GM18499 (cell line): Measurements from ENCODE around the gene JADE2.
"Not testable (repeated sequence)": the region's sequence is repeated elsewhere in the genome, so short reads cannot be mapped to it uniquely, and the experiment has no call there.

ENCODE experiments used
- ATAC-seq: cut with Tn5 transposase; IDR thresholded peaks from one replicate; pipeline ENCODE4 v1.9.1; 2021; ENCODE audit warnings: moderate number of reproducible peaks; ENCODE audit not compliant: insufficient read depth, unreplicated experiment

The JADE2 gene

DNA sequence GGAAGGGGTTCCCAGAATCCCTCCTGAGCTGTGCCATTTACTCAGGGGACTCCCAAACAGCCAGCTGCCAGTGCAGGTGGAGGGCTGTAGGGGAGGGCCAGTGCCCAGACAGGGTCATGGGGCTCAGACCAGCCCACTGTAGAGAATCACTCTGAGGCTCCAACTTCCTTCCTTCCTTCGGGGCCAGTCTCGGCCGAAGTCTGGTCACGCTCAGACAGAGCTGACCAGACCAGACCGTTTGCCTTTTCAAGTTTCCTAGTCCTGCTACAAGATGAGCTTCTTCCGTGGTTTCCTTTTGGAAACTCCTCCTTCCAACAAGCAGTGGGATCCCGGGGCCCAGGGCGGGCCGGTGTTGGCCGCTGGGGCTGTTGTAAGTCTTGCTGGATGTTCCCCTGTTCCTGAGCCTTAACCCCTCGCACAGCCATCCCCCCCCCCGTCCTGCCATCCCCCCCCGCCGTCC lies 54.6 kb downstream of the JADE2 start:
- no peak for ATAC-seq

GRCh38 chr5:134581241-134581981 lies 55.9 kb downstream of the JADE2 start:
- ATAC-seq, result no peak

DNA sequence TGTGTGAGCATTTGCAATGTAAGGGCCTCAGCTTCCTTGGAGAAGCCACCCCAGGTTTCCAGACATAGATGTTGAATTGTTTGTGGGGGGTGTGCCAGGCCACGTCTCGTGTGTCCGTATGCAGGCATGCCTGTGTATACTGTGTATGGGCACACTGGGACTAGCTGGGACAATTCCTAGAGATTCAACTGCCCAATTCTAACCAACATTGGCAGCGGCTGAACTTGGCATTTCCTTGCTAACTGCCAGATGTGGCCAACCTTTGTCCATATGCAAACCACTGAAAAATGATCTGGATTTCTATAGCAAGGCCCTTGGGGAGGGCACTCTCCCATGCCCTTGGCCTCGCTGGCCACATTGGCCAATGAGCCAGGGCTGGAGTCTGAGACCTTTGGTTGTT lies 56.8 kb downstream of the JADE2 start:
- no peak for ATAC-seq

- ATAC-seq, result no peak
Measured at GRCh38 chr5:134582941-134583340, 57.5 kb downstream of the JADE2 start.

- ATAC-seq, result no peak
Measured at GRCh38 chr5:134583766-134584165, 58.3 kb downstream of the JADE2 start.

- ATAC-seq, result no peak
Measured at GRCh38 chr5:134584662-134585061, 59.2 kb downstream of the JADE2 start.

- ATAC-seq, result no peak
Measured at GRCh38 chr5:134585966-134586365, 60.5 kb downstream of the JADE2 start.

- ATAC-seq, result peak; percentile 57
Measured at GRCh38 chr5:134586866-134587524, 61.5 kb downstream of the JADE2 start.

GRCh38 chr5:134590992-134591659 lies 65.7 kb downstream of the JADE2 start:
- ATAC-seq, result no peak

- ATAC-seq, result no peak
Measured at GRCh38 chr5:134592141-134592746, 66.8 kb downstream of the JADE2 start.

GRCh38 chr5:134594336-134594735 lies 68.9 kb downstream of the JADE2 start:
- ATAC-seq, result no peak

- ATAC-seq, result no peak
Measured at GRCh38 chr5:134594797-134595457, 69.5 kb downstream of the JADE2 start.

DNA sequence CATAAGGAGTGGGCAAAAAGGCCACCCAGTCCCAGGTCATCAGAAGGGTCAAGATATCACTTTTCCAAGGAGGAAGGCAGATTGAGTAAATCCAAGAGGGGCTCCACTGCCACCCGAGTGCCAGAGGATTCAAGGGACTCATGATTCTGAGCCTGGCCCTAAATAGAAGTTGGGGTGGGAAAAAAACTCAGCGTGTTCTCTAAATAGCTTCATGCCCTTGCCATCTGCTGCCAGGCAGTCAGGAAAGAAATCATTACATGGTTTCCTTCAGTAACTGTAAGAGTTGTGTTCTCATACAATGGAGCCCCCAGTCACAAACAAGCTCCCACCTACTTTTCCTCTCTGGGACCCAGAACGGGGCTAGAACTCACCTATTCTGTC lies 70.0 kb downstream of the JADE2 start:
- no peak for ATAC-seq

- ATAC-seq, result not testable (repeated sequence)
Measured at GRCh38 chr5:134599820-134600219, 74.3 kb downstream of the JADE2 start.

GRCh38 chr5:134600600-134600999 lies 75.1 kb downstream of the JADE2 start:
- no peak for ATAC-seq

DNA sequence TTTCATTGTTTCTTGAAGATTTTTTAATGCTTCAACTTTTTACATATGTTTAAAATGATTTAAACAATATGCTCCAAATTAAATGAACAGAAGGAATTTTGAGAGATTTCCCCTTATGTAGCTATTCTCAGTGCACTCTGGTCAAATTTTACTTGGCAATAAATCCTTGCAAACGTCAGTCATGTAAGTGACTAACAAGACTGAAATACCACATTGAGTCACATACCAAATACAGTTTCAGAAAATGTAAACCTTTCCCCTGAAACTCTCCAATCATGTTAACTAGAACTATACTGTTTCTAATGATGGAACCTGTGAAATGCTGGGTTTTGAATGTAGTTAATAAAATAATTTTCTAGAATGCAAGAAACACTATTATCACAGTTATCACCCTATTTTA lies 77.6 kb downstream of the JADE2 start:
- no peak for ATAC-seq

DNA sequence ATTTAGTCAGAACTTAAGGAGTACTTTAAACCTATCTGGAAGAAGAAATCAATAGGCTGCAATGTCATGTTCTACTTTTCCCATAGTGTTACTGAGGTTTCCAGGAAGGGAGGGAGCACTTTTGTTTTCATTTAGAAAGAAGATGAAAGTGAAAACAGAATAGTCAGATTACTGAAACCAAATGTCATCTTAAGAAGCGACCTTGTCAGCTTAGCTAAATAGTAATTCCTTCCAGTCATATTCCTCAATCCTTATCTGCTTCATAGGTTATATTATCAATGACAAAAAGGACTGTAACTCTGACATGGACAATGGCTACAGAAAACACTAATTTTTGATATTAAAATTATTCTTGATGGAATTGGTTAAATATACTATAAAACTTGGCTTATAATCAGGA lies 79.4 kb downstream of the JADE2 start:
- ATAC-seq, result no peak

DNA sequence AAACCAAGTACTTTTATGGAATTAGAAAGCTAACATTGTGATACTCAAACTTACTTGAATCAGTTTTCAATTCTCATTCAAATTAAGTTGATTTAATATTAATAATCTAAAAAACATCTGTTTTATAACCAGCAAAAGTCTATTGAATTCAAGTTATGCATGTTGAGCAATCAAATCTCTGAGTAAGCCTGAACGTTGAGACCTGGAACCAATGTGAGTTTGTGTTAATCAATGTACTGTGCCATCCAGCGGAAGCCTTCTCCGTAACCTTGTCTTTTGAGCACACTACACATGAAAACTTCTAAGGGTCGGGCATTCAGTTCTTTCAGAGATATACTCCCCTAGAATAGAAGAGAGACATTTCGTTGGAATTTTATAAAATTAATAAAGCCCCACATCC lies 81.3 kb downstream of the JADE2 start:
- no peak for ATAC-seq

GRCh38 chr5:134608555-134608954 lies 83.1 kb downstream of the JADE2 start:
- no peak for ATAC-seq

DNA sequence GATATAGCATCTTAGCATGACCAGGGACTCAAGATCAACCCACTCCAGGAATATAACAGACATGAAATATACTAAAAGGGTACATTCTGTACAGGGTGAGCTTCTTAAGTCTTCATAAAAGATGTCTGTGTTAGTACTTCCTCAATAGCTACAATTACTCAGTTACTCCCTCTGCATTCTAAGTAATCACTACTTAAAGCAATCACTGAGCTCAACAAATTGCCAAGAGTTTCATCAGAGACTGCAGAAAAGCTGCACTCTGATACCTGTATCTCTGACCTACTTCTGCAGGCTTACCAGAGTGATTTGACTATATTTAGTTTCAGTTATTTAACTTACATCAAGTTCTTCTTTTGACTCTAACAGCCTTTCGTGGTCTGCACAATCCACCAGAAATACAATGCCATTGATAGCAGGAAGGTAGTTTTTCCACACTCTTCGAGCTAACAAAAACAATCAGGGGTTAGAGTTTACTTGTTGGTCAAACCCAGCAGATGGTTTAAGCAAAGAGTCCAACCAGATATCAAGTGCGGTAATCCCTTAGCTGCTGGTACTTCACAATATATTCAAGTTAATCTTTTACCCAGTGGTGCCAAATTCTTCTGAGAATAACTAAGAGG lies 83.9 kb downstream of the JADE2 start:
- peak; percentile 61 for ATAC-seq
